ENCODE measurements around the gene MYRF. TPM values are rescaled to one million over a fixed set of nuclear protein-coding genes. Genes with fewer than 3 reads are reported as not detected.

The MYRF gene
- total RNA-seq, 1 experiment from 2014 or later: 91.4 TPM

DNA sequence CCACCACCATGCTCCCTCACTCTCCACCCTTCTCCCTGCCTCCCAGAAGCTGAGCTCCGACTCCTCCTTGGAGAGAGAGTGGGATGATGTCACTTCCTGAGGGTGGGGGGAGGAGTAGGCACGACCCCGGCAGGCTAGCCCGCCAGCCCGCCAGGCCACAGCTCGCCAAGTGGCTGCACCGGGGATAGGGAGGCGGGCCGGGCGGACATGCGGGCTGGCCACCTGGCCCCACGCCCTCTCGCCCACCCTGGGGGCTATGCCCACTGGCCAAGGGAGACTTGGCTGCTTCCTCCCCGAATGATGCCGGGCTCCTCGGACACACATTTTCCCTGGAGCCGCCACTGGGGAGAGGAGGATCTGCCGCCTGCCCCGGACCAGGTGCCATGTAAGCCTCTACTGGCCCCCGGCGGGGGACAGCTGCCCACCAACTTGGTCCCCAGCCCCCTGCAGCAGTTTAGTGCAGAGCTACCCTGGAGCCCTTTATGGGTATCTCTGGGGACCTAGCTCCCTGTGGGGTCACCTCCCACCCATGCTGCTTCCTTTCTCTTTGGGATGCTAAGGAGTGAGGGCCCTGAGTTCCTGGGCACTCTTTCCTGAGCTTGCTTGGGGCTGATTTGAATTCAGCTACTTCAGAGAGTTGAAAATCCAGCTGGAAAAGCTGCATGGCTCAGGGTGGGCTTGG lies 33.7 kb upstream of the MYRF start:
- H3K4me3 Mint-ChIP-seq (ENCODE audit: low read depth, unreplicated experiment): no peak overlapping the region
- no peak for DNase-seq
- H3K27me3 Mint-ChIP-seq (ENCODE audit: unreplicated experiment): no peaks in the 10 kb centered on the region
- BruUV-seq (replicated peaks): no TSS peak
- CTCF ChIA-PET: interaction anchor here (0.6 kb wide), 1 partner anchor 105 kb away, joined by 4 read pairs; no protein-coding TSS in a partner anchor
- TF ChIP-seq, protein P1, sequence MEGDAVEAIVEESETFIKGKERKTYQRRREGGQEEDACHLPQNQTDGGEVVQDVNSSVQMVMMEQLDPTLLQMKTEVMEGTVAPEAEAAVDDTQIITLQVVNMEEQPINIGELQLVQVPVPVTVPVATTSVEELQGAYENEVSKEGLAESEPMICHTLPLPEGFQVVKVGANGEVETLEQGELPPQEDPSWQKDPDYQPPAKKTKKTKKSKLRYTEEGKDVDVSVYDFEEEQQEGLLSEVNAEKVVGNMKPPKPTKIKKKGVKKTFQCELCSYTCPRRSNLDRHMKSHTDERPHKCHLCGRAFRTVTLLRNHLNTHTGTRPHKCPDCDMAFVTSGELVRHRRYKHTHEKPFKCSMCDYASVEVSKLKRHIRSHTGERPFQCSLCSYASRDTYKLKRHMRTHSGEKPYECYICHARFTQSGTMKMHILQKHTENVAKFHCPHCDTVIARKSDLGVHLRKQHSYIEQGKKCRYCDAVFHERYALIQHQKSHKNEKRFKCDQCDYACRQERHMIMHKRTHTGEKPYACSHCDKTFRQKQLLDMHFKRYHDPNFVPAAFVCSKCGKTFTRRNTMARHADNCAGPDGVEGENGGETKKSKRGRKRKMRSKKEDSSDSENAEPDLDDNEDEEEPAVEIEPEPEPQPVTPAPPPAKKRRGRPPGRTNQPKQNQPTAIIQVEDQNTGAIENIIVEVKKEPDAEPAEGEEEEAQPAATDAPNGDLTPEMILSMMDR (IDR thresholded peaks at IDR 0.05; ENCODE audit: unreplicated experiment): no peak
- no peaks in the 10 kb centered on the region for H3K36me3 Mint-ChIP-seq (ENCODE audit: insufficient read depth, unreplicated experiment)
- no peak overlapping the region for H3K27ac Mint-ChIP-seq (ENCODE audit: unreplicated experiment)
- intact Hi-C loops (cut with micrococcal nuclease; ENCODE audit: unreplicated experiment): no loop called here
- no peaks in the 10 kb centered on the region for H3K9me3 Mint-ChIP-seq (ENCODE audit: low read depth, unreplicated experiment)
- H3K4me1 Mint-ChIP-seq (ENCODE audit: low read depth, unreplicated experiment): peaks cover 13% of the 10 kb centered on the region

DNA sequence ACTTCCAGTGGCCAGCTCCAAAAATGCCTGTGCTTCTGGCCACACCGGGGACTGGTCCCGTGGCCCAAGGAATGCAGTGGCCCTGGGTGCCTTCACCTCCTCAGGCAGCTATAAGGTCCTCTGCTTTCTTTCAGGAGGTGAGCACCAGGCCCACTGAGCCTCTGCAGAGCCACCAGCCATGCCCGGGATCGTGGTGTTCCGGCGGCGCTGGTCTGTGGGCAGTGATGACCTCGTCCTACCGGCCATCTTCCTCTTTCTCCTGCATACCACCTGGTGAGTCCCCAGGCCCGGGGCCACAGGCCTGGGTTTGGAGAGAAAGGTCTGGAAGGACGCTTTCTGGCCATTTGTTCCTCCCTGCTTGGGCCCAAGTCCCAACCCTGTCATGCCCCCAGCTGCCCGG lies 32.5 kb upstream of the MYRF start:
- Mint-ChIP-seq H3K36me3 (ENCODE audit: insufficient read depth, unreplicated experiment) (no peaks in the 10 kb centered on the region), H3K4me3 (ENCODE audit: low read depth, unreplicated experiment) (no peak overlapping the region), H3K9me3 (ENCODE audit: low read depth, unreplicated experiment) (no peaks in the 10 kb centered on the region), H3K4me1 (ENCODE audit: low read depth, unreplicated experiment) (peaks cover 13% of the 10 kb centered on the region), H3K27ac (ENCODE audit: unreplicated experiment) (no peak overlapping the region), H3K27me3 (ENCODE audit: unreplicated experiment) (no peaks in the 10 kb centered on the region)
- intact Hi-C loops (cut with micrococcal nuclease; ENCODE audit: unreplicated experiment): no loop called here
- BruUV-seq (replicated peaks): no TSS peak
- DNase-seq: no peak
- TF ChIP-seq, protein P1 (IDR thresholded peaks at IDR 0.05; ENCODE audit: unreplicated experiment): no peak
- CTCF ChIA-PET: no interaction called here

DNA sequence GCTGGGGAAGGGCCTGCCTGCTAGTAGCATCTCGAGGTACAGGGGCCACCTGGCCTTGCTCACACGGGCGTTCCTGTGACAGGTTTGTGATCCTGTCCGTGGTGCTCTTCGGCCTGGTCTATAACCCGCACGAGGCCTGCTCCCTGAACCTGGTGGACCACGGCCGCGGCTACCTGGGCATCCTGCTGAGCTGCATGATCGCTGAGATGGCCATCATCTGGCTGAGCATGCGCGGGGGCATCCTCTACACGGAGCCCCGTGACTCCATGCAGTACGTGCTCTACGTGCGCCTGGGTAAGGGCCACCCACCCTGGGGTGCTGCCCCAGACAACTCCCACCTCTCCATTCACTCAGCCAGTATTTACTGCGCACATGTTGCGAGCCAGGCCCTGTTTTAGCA lies 31.8 kb upstream of the MYRF start:
- no peak for DNase-seq
- Mint-ChIP-seq H3K27ac (ENCODE audit: unreplicated experiment) (no peak overlapping the region), H3K4me3 (ENCODE audit: low read depth, unreplicated experiment) (no peak overlapping the region), H3K9me3 (ENCODE audit: low read depth, unreplicated experiment) (no peaks in the 10 kb centered on the region), H3K36me3 (ENCODE audit: insufficient read depth, unreplicated experiment) (no peaks in the 10 kb centered on the region), H3K27me3 (ENCODE audit: unreplicated experiment) (no peaks in the 10 kb centered on the region), H3K4me1 (ENCODE audit: low read depth, unreplicated experiment) (peaks cover 13% of the 10 kb centered on the region)
- TF ChIP-seq, protein P1 (IDR thresholded peaks at IDR 0.05; ENCODE audit: unreplicated experiment): no peak
- intact Hi-C loops (cut with micrococcal nuclease; ENCODE audit: unreplicated experiment): no loop called here
- CTCF ChIA-PET: no interaction called here
- BruUV-seq (replicated peaks): no TSS peak

DNA sequence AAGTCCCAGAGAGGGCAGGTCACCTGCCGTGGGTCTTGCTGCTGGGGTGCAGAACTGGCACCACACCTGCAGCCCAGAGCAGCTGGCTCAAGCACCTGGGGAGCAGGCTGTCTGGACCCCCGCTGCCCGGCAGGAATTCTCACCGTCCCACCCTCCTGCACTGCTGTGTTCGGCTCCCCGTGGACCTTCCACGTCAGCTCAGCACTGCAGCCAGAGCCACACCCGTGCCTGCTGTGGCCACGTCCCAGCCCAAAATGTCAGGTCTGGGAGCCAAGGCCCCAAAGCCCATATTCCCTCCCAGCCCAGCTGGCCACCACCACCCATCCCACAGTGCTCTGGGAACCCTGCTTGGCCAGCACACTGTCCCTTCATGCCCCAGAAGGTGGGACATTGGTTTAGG lies 28.0 kb upstream of the MYRF start:
- Mint-ChIP-seq H3K4me1 (ENCODE audit: low read depth, unreplicated experiment) (peaks cover 16% of the 10 kb centered on the region), H3K27me3 (ENCODE audit: unreplicated experiment) (no peaks in the 10 kb centered on the region), H3K36me3 (ENCODE audit: insufficient read depth, unreplicated experiment) (peaks cover 6% of the 10 kb centered on the region), H3K4me3 (ENCODE audit: low read depth, unreplicated experiment) (no peak overlapping the region), H3K9me3 (ENCODE audit: low read depth, unreplicated experiment) (no peaks in the 10 kb centered on the region), H3K27ac (ENCODE audit: unreplicated experiment) (no peak overlapping the region)
- no TSS peak for BruUV-seq (replicated peaks)
- intact Hi-C loops (cut with micrococcal nuclease; ENCODE audit: unreplicated experiment): no loop called here
- CTCF ChIA-PET: interaction anchor here (0.8 to 1.7 kb wide), 2 partner anchors 9 to 24 kb away, joined by 3 to 4 read pairs; no protein-coding TSS in a partner anchor
- TF ChIP-seq, protein P1 (IDR thresholded peaks at IDR 0.05; ENCODE audit: unreplicated experiment): no peak
- no peak for DNase-seq
